ENCODE results near the gene CDK10.
"Not testable (repeated sequence)": the region's sequence is repeated elsewhere in the genome, so short reads cannot be mapped to it uniquely, and the experiment has no call there.

CDK10 gene

DNA sequence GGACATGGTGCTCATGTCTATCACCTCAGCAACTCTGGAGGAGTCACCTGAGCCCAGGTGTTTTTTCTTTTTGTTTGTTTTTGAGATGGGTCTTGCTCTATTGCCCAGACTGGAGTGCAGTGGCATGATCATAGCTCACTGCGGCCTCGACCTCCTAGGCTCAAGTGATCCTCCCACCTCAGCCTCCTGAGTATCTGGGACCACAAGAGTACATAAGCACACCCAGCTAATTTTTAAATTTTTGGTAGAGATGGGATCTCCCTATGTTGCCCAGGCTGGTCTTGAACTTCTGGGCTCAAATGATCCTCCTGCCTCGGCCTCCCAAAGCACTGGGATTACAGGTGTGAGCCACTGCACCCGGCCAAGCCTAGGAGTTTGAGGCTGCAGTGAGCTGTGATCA, 3.1 kb downstream of the CDK10 start:
- H3K27me3 ChIP-seq (ENCODE audit: insufficient read depth, low read length); H3K27ac ChIP-seq (ENCODE audit: low read depth, low read length); H3K36me3 ChIP-seq (ENCODE audit: insufficient read depth, low read length); H2AFZ ChIP-seq (ENCODE audit: low read length, unreplicated experiment); H3K4me1 ChIP-seq (ENCODE audit: control insufficient read depth, insufficient read depth, low read length, unreplicated experiment); H3K4me3 ChIP-seq (ENCODE audit: low read depth, low read length): not testable (repeated sequence)
- peaks cover 23% of the 10 kb centered on the region for H3K79me2 ChIP-seq (ENCODE audit: control insufficient read depth, insufficient read depth, low read length, unreplicated experiment)

DNA sequence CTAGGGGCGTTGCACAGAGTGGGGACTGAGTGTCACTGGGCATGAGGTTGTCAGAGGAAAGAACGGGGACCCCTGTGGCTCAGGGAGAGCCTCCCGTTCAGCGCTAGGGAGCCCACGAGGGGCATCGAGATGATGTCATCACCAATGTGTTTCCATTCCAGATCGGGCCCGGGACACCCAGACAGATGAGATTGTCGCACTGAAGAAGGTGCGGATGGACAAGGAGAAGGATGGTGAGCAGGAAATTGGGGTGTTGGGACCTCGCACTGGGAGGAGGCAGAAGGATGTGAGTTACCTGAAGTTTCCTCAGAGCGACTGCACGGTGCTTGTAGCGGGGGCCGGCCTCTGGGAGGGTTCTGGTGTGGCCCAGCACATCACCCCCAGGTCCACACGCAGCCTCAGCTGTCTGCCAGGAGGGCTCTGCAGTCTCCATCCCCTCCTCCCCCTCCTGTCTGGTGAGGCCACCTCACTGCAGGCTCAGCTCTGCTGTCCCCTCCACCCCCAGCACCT, 4.0 kb downstream of the CDK10 start:
- peaks cover 23% of the 10 kb centered on the region for H3K79me2 ChIP-seq (ENCODE audit: control insufficient read depth, insufficient read depth, low read length, unreplicated experiment)
- H3K27ac ChIP-seq (ENCODE audit: low read depth, low read length), result no peak overlapping the region
- no peak overlapping the region for H3K4me3 ChIP-seq (ENCODE audit: low read depth, low read length)
- no peaks in the 10 kb centered on the region for H3K27me3 ChIP-seq (ENCODE audit: insufficient read depth, low read length)
- no peak overlapping the region for H2AFZ ChIP-seq (ENCODE audit: low read length, unreplicated experiment)
- no peaks in the 10 kb centered on the region for H3K4me1 ChIP-seq (ENCODE audit: control insufficient read depth, insufficient read depth, low read length, unreplicated experiment)
- peaks cover 9% of the 10 kb centered on the region; the same call in 1 of the 2 replicates for H3K36me3 ChIP-seq (ENCODE audit: insufficient read depth, low read length)

DNA sequence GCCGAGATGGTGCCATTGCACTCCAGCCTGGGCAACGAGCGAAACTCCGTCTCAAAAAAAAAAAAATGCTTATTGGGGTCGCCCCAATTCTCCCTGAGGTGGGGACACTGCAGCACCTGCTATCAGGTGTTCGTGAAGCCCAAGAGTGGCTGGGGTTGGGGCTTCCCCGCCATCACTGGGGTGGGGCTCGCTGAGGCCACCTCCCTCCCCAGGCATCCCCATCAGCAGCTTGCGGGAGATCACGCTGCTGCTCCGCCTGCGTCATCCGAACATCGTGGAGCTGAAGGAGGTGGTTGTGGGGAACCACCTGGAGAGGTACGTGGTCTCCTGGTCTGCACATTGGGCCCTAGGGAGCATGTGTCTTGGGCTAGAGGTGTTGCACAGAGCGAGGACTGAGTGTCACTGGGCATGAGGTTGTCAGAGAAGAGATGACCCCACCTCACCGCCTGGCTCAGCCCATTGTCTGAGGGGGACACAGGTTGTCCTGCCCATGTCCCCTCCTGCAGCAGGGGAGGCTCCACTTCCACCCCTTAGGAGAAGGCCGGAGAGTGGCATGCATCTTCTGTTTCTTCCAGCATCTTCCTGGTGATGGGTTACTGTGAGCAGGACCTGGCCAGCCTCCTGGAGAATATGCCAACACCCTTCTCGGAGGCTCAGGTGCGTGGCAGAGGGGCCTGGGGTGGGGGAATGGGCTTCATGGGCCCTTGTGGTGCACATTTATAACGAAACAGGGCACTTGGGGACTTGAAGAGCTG, 4.9 kb downstream of the CDK10 start:
- Histone ChIP-seq H3K4me3 (ENCODE audit: low read depth, low read length) (no peak overlapping the region), H3K36me3 (ENCODE audit: insufficient read depth, low read length) (peaks cover 9% of the 10 kb centered on the region; the same call in 1 of the 2 replicates), H3K4me1 (ENCODE audit: control insufficient read depth, insufficient read depth, low read length, unreplicated experiment) (no peaks in the 10 kb centered on the region), H3K27me3 (ENCODE audit: insufficient read depth, low read length) (no peaks in the 10 kb centered on the region), H2AFZ (ENCODE audit: low read length, unreplicated experiment) (no peak overlapping the region), H3K79me2 (ENCODE audit: control insufficient read depth, insufficient read depth, low read length, unreplicated experiment) (peaks cover 23% of the 10 kb centered on the region), H3K27ac (ENCODE audit: low read depth, low read length) (no peak overlapping the region)

DNA sequence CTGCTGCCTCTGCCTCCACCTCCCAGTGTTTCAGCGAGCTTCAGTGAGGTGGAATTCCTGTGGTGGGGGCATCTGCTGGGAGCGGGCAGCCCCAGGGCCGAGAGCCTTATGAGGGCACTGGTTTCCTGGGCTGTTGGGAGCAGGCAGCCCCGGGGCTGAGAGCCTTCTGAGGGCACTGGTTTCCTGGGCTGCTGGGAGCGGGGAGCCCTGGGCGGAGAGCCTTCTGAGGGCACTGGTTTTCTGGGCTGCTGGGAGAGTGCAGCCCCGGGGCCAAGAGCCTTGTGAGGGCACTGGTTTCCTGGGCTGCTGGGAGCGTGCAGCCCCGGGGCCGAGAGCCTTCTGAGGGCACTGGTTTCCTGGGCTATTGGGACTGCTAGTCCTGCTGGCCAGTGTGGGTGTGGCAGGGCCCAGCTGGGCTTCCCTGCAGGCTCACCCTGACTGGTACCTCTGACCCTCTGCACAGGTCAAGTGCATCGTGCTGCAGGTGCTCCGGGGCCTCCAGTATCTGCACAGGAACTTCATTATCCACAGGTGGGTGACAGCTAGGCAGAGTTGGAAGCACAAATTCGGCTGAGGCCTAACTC, 5.6 kb downstream of the CDK10 start:
- Histone ChIP-seq H3K4me1 (ENCODE audit: control insufficient read depth, insufficient read depth, low read length, unreplicated experiment) (no peaks in the 10 kb centered on the region), H3K36me3 (ENCODE audit: insufficient read depth, low read length) (peaks cover 11% of the 10 kb centered on the region; the same call in 1 of the 2 replicates)

DNA sequence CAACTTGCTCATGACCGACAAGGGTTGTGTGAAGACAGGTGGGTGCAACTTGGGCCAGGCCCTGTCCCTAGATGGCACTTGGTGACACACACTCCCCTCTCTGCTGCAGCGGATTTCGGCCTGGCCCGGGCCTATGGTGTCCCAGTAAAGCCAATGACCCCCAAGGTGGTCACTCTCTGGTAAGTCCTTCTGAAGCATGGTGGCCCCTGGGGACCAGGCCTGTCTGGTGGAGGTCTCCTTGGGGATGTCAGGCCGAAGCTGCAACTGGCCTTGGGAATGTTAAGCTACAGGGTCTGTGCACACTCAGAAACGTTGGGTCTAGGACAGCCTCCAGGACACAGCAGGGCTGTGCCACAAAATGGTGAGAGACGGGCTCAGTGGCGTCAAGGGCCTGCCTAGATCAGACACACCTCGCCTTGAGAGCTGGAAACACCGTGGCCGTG, 6.8 kb downstream of the CDK10 start:
- peaks cover 11% of the 10 kb centered on the region; the same call in 1 of the 2 replicates for H3K36me3 ChIP-seq (ENCODE audit: insufficient read depth, low read length)
- no peak overlapping the region for H2AFZ ChIP-seq (ENCODE audit: low read length, unreplicated experiment)
- H3K27ac ChIP-seq (ENCODE audit: low read depth, low read length), result no peak overlapping the region
- no peak overlapping the region for H3K4me3 ChIP-seq (ENCODE audit: low read depth, low read length)
- H3K27me3 ChIP-seq (ENCODE audit: insufficient read depth, low read length), result no peaks in the 10 kb centered on the region
- H3K4me1 ChIP-seq (ENCODE audit: control insufficient read depth, insufficient read depth, low read length, unreplicated experiment), result no peaks in the 10 kb centered on the region
- peaks cover 11% of the 10 kb centered on the region for H3K79me2 ChIP-seq (ENCODE audit: control insufficient read depth, insufficient read depth, low read length, unreplicated experiment)

More for the DNA sequence above, 5.6 kb downstream of the CDK10 start:
- Histone ChIP-seq H3K27me3 (ENCODE audit: insufficient read depth, low read length) (no peaks in the 10 kb centered on the region), H3K27ac (ENCODE audit: low read depth, low read length) (no peak overlapping the region), H3K79me2 (ENCODE audit: control insufficient read depth, insufficient read depth, low read length, unreplicated experiment) (peaks cover 20% of the 10 kb centered on the region), H2AFZ (ENCODE audit: low read length, unreplicated experiment) (no peak overlapping the region), H3K4me3 (ENCODE audit: low read depth, low read length) (no peak overlapping the region)

DNA sequence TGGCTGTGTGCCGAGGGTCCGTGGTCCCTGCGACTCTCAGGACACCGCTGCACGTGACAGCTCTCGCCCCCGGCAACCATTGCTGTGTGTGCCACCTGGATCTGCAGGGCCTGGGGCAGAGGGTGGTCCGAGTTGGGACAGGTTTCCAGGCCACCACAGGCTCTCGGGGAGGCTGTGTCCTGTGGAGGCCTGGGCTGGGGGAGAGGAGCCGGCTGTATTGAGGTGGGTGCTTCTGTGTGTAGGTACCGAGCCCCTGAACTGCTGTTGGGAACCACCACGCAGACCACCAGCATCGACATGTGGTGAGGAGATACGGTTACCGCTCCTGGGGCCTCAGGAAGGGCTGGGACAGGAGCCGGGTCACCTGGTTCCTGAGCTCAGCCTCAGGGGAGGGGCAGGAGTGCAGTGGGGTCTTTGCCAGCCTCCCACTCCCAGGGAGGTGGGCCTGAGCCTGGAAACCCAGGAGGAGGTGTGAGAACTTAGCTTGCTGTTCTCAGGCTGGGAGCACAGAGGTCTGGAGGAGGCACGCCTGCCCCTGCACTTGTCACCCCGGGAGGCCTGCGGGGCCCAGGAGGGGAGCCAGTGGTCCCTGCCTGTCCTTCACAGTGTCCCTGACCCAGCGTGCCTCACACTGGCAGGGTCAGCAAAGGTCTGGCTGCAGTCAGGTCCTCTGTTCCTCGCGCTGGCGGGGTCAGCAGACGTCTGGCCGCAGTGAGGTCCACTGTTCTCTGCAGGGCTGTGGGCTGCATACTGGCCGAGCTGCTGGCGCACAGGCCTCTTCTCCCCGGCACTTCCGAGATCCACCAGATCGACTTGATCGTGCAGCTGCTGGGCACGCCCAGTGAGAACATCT, 7.7 kb downstream of the CDK10 start:
- no peak overlapping the region for H2AFZ ChIP-seq (ENCODE audit: low read length, unreplicated experiment)
- H3K27ac ChIP-seq (ENCODE audit: low read depth, low read length), result no peak overlapping the region
- no peak overlapping the region for H3K4me3 ChIP-seq (ENCODE audit: low read depth, low read length)
- no peaks in the 10 kb centered on the region for H3K27me3 ChIP-seq (ENCODE audit: insufficient read depth, low read length)
- no peaks in the 10 kb centered on the region for H3K4me1 ChIP-seq (ENCODE audit: control insufficient read depth, insufficient read depth, low read length, unreplicated experiment)
- H3K36me3 ChIP-seq (ENCODE audit: insufficient read depth, low read length), result peaks cover 10% of the 10 kb centered on the region; the same call in 1 of the 2 replicates
- H3K79me2 ChIP-seq (ENCODE audit: control insufficient read depth, insufficient read depth, low read length, unreplicated experiment), result peaks cover 3% of the 10 kb centered on the region

DNA sequence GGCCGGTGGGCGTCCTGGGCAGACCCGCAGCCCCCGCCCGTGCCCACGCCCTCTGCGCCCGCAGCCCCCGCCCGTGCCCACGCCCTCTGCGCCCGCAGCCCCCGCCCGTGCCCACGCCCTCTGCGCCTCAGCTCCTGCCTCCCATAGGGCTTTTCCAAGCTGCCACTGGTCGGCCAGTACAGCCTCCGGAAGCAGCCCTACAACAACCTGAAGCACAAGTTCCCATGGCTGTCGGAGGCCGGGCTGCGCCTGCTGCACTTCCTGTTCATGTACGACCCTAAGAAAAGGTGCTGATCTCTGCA, 8.2 kb downstream of the CDK10 start:
- not testable (repeated sequence) for H3K36me3 ChIP-seq (ENCODE audit: insufficient read depth, low read length); H3K27ac ChIP-seq (ENCODE audit: low read depth, low read length)

DNA sequence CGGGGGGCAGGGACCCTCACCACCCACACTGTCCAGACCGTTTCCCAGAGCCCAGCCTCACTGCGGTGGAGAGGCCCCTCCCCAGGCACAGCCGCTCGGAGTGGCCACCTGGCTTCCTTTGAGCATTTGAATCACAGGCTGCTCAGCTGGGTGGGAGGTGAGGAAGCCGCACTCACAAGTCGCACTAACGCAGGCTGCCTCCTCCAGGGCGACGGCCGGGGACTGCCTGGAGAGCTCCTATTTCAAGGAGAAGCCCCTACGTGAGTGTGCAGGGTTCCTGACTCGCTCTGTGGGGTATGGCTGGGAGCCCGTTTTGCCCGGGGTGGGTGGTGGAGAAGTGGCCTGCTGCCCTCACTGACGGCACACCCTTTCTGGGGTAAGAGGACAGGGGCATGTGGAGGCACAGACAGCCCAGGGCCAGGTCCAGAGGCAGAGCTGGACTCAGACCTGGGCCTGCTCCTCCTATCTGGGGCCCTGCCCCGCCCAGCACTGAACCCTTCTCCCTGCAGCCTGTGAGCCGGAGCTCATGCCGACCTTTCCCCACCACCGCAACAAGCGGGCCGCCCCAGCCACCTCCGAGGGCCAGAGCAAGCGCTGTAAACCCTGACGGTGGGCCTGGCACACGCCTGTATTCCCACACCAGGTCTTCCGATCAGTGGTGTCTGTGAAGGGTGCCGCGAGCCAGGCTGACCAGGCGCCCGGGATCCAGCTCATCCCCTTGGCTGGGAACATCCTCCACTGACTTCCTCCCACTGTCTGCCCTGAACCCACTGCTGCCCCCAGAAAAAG, 8.8 kb downstream of the CDK10 start:
- H3K27me3 ChIP-seq (ENCODE audit: insufficient read depth, low read length), result no peaks in the 10 kb centered on the region
- no peak overlapping the region for H3K27ac ChIP-seq (ENCODE audit: low read depth, low read length)
- peaks cover 6% of the 10 kb centered on the region for H3K4me1 ChIP-seq (ENCODE audit: control insufficient read depth, insufficient read depth, low read length, unreplicated experiment)
- H3K79me2 ChIP-seq (ENCODE audit: control insufficient read depth, insufficient read depth, low read length, unreplicated experiment), result no peaks in the 10 kb centered on the region
- no peak overlapping the region for H2AFZ ChIP-seq (ENCODE audit: low read length, unreplicated experiment)
- no peak overlapping the region for H3K4me3 ChIP-seq (ENCODE audit: low read depth, low read length)
- H3K36me3 ChIP-seq (ENCODE audit: insufficient read depth, low read length), result peaks cover 6% of the 10 kb centered on the region; the same call in 1 of the 2 replicates

More for the DNA sequence above, 8.2 kb downstream of the CDK10 start:
- H2AFZ ChIP-seq (ENCODE audit: low read length, unreplicated experiment); H3K79me2 ChIP-seq (ENCODE audit: control insufficient read depth, insufficient read depth, low read length, unreplicated experiment); H3K27me3 ChIP-seq (ENCODE audit: insufficient read depth, low read length); H3K4me3 ChIP-seq (ENCODE audit: low read depth, low read length); H3K4me1 ChIP-seq (ENCODE audit: control insufficient read depth, insufficient read depth, low read length, unreplicated experiment): not testable (repeated sequence)

DNA sequence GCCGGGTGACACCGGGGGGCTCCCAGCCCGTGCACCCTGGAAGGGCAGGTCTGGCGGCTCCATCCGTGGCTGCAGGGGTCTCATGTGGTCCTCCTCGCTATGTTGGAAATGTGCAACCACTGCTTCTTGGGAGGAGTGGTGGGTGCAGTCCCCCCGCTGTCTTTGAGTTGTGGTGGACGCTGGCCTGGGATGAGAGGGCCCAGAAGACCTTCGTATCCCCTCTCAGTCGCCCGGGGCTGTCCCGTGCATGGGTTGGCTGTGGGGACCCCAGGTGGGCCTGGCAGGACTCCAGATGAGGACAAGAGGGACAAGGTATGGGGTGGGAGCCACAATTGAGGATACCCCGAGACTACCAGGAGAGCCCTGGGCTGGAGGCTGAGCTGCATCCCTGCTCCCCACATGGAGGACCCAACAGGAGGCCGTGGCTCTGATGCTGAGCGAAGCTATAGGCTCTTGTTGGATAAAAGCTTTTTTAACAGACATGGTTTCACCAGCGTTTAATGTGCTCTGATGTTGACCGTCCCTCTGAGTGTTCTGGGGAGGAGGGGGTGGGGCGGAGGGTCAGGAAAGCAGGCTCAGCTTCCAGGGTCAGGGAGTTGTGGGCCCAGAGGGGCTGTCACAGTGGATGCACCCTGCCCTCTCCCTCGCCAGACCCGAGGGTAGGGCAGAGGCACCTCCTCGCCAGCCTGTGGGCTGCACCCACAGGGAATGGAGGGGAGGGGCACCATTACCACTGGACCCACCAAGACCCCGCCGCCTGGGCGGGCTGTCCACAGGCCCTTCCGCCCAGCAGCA, 9.6 kb downstream of the CDK10 start:
- no peaks in the 10 kb centered on the region for H3K27me3 ChIP-seq (ENCODE audit: insufficient read depth, low read length)
- H3K4me3 ChIP-seq (ENCODE audit: low read depth, low read length), result no peak overlapping the region
- no peaks in the 10 kb centered on the region for H3K79me2 ChIP-seq (ENCODE audit: control insufficient read depth, insufficient read depth, low read length, unreplicated experiment)
- no peak overlapping the region for H3K27ac ChIP-seq (ENCODE audit: low read depth, low read length)
- H3K36me3 ChIP-seq (ENCODE audit: insufficient read depth, low read length), result peaks cover 6% of the 10 kb centered on the region; the same call in 1 of the 2 replicates
- peaks cover 12% of the 10 kb centered on the region for H3K4me1 ChIP-seq (ENCODE audit: control insufficient read depth, insufficient read depth, low read length, unreplicated experiment)
- no peak overlapping the region for H2AFZ ChIP-seq (ENCODE audit: low read length, unreplicated experiment)

Measured in ACC112 (cell line).